Dendritic cell treated with granulocyte-macrophage colony-stimulating factor and Interleukin-4, amounts not matched to agents 40 ng/mL and 50 ng/mL, for 4 days (primary cell): ENCODE results near the gene CD40LG.

Experiments
- H3K27ac Mint-ChIP-seq: one replicate; pipeline ENCODE4 v1.8.0; 2022; ENCODE audit warnings: mild to moderate bottlenecking, mixed read lengths
- H3K27me3 Mint-ChIP-seq: one replicate; pipeline ENCODE4 v1.8.0; 2022; ENCODE audit warnings: mild to moderate bottlenecking, mixed read lengths
- H3K36me3 Mint-ChIP-seq: one replicate; pipeline ENCODE4 v1.8.0; 2022; ENCODE audit warnings: low read depth, mixed read lengths
- H3K4me1 Mint-ChIP-seq: one replicate; pipeline ENCODE4 v1.8.0; 2022; ENCODE audit warnings: low read depth, mixed read lengths
- H3K4me3 Mint-ChIP-seq: one replicate; pipeline ENCODE4 v1.8.0; 2022; ENCODE audit warnings: mild to moderate bottlenecking, moderate library complexity, mixed read lengths
- H3K9me3 Mint-ChIP-seq: one replicate; pipeline ENCODE4 v1.8.0; 2022; ENCODE audit warnings: mixed read lengths
- intact Hi-C: fragments of 100-400 bp; cut with micrococcal nuclease; formaldehyde crosslinking; loops from one replicate; pipeline ENCODE4 v1.15.0; 2022

CD40LG gene

DNA sequence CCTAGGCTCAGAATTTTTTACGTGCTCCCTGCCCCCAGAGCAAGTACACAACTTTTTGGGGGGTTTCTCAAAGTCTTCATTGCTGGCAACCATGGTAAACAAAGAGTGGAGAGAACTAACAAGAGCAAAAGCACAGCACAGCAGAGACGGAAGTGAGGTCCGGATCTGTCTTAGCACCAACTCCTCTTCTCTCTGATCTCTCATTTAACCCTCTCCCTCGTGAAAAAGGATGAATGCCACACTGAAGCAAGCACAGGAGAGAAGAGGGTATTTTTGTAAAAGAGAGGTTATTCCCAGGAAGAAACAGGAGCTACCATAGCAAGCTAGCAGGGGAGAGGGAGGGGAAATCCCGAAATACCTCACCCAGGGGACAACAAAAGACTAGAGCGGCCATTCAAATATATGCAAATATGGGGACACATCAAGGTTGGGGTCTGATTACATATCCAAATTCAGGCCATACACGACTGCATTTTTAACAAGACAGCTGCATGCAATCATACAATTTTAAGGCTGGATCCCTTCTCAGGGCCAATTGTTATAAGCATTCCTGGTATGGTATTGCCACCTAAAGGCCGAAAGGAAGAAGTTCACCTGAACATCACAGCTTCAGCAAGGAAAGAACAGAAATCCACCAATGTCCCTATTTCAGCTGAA lies 46.6 kb downstream of the CD40LG start:
- H3K27ac Mint-ChIP-seq: no peak overlapping the region
- H3K4me3 Mint-ChIP-seq: no peak overlapping the region
- no peaks in the 10 kb centered on the region for H3K4me1 Mint-ChIP-seq
- peaks cover 42% of the 10 kb centered on the region for H3K36me3 Mint-ChIP-seq
- H3K27me3 Mint-ChIP-seq: no peaks in the 10 kb centered on the region
- intact Hi-C loops: loop anchor here (1.0 kb wide), 1 partner anchor 86 kb away; no protein-coding TSS in a partner anchor
- H3K9me3 Mint-ChIP-seq: no peaks in the 10 kb centered on the region

GRCh38 chrX:136697156-136697555 lies 49.2 kb downstream of the CD40LG start:
- peaks cover 48% of the 10 kb centered on the region for H3K36me3 Mint-ChIP-seq
- no peak overlapping the region for H3K27ac Mint-ChIP-seq
- H3K4me3 Mint-ChIP-seq: no peak overlapping the region
- H3K27me3 Mint-ChIP-seq: no peaks in the 10 kb centered on the region
- H3K4me1 Mint-ChIP-seq: no peaks in the 10 kb centered on the region
- no peaks in the 10 kb centered on the region for H3K9me3 Mint-ChIP-seq
- intact Hi-C loops: no loop called here

DNA sequence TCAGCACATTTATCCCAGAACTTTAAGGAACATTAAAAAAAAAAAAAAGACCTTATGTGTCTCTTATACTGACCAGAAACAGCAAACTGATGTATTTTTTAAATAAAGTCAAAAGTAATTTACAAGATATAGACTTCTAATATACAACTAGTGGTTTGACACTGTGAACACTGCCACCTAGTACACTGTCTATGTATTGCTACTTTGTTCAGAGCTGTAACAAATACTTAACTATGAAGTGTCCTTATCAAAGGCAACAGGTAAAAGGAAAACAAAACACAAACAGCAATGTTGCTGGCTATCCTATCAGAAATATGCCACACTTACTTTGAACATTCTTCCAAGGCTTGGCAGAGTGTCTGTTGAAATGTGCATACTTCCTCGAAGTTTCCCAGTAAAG lies 60.4 kb downstream of the CD40LG start:
- no peaks in the 10 kb centered on the region for H3K9me3 Mint-ChIP-seq
- intact Hi-C loops: no loop called here
- no peaks in the 10 kb centered on the region for H3K27me3 Mint-ChIP-seq
- no peak overlapping the region for H3K27ac Mint-ChIP-seq
- no peak overlapping the region for H3K4me3 Mint-ChIP-seq
- peaks cover 50% of the 10 kb centered on the region for H3K36me3 Mint-ChIP-seq
- H3K4me1 Mint-ChIP-seq: peaks cover 14% of the 10 kb centered on the region
